Neural cell (in vitro differentiated cells): ENCODE results near the gene LETM1. TPM values are rescaled to one million over a fixed set of nuclear protein-coding genes. Genes with fewer than 3 reads are reported as not detected.

Source experiments
- H2AFZ ChIP-seq: fragments of 200-600, 300-800 bp; sonication (generic), shearing (Covaris generic); 2 replicates; pipeline ENCODE4 v1.6.0; 2014; ENCODE audit warnings: low read depth, mild to moderate bottlenecking, antibody characterized with exemption, low read length, moderate library complexity
- H3F3A ChIP-seq: fragments of 200-600 bp; shearing (Covaris generic); 2 replicates; pipeline ENCODE4 v1.6.1; 2016; ENCODE audit warnings: mild to moderate bottlenecking, moderate library complexity, mixed read lengths, antibody characterized with exemption, low read length; ENCODE audit not compliant: insufficient read depth, poor library complexity, severe bottlenecking
- H3K27ac ChIP-seq: fragments of 200-600, 300-800 bp; sonication (generic), shearing (Covaris generic); 2 replicates; pipeline ENCODE4 v1.5.1; 2014; ENCODE audit warnings: mild to moderate bottlenecking, low read length, moderate library complexity
- H3K27me3 ChIP-seq: fragments of 300-800, 200-600 bp; sonication (generic), shearing (Covaris generic); 2 replicates; pipeline ENCODE4 v1.6.0; 2014; ENCODE audit warnings: mild to moderate bottlenecking, low read depth, low read length, moderate library complexity; ENCODE audit not compliant: insufficient read depth
- H3K36me3 ChIP-seq: fragments of 300-800, 200-600 bp; sonication (generic), shearing (Covaris generic); 2 replicates; pipeline ENCODE4 v1.5.1; 2014; ENCODE audit warnings: mild to moderate bottlenecking, antibody characterized with exemption, low read length, moderate library complexity; ENCODE audit not compliant: insufficient read depth
- H3K4me2 ChIP-seq: fragments of 300-800, 200-600 bp; sonication (generic), shearing (Covaris generic); 2 replicates; pipeline ENCODE4 v1.6.0; 2014; ENCODE audit warnings: mild to moderate bottlenecking, low read length
- H3K4me3 ChIP-seq: fragments of 300-800, 200-600 bp; sonication (generic), shearing (Covaris generic); 2 replicates; pipeline ENCODE4 v1.5.1; 2014; ENCODE audit warnings: mild to moderate bottlenecking, low read length, moderate library complexity
- H3K79me2 ChIP-seq: fragments of 200-600 bp; shearing (Covaris generic); replicated peaks from 2 replicates; pipeline ENCODE4 v1.6.0; 2014; ENCODE audit warnings: mild to moderate bottlenecking, low read length, moderate library complexity; ENCODE audit not compliant: insufficient read depth
- H3K9ac ChIP-seq: fragments of 300-800, 200-600 bp; sonication (generic), shearing (Covaris generic); 2 replicates; pipeline ENCODE4 v1.6.1; 2016; ENCODE audit warnings: mild to moderate bottlenecking, low read length, mixed read lengths
- H3K9me2 ChIP-seq: fragments of 200-600 bp; shearing (Covaris generic); 2 replicates; pipeline ENCODE4 v1.6.1; 2016; ENCODE audit warnings: mild to moderate bottlenecking, low read length, mixed read lengths; ENCODE audit not compliant: insufficient read depth
- H3K9me3 ChIP-seq: fragments of 200-600, 300-800 bp; sonication (generic), shearing (Covaris generic); 2 replicates; pipeline ENCODE4 v1.6.1; 2016; ENCODE audit warnings: mild to moderate bottlenecking, mixed run types, low read length, moderate library complexity, mixed read lengths
- H4K20me1 ChIP-seq: fragments of 200-600 bp; shearing (Covaris generic); 2 replicates; pipeline ENCODE4 v1.6.1; 2016; ENCODE audit warnings: mild to moderate bottlenecking, mixed run types; ENCODE audit not compliant: insufficient read depth
- CTCF ChIP-seq: fragments of 450-650 bp; IDR thresholded peaks from 2 replicates; pipeline ENCODE4 v1.5.1; 2014; ENCODE audit warnings: antibody characterized with exemption, mild to moderate bottlenecking, moderate library complexity; ENCODE audit not compliant: poor library complexity, severe bottlenecking
- EP300 ChIP-seq: fragments of 450-650 bp; conservative IDR thresholded peaks from 2 replicates; pipeline ENCODE4 v1.6.1; 2014; ENCODE audit warnings: antibody characterized with exemption, mild to moderate bottlenecking, moderate library complexity; ENCODE audit not compliant: poor library complexity, severe bottlenecking
- EZH2 ChIP-seq: fragments of 200-600, 300-800 bp; shearing (Covaris generic), sonication (generic); IDR thresholded peaks from 2 replicates; pipeline ENCODE4 v1.6.1; 2014; ENCODE audit warnings: antibody characterized with exemption, low read length, borderline replicate concordance, mild to moderate bottlenecking; ENCODE audit not compliant: insufficient read depth, poor library complexity, severe bottlenecking
- MXI1 ChIP-seq: fragments of 450-650 bp; conservative IDR thresholded peaks from 2 replicates; pipeline ENCODE4 v1.6.1; 2014; ENCODE audit warnings: antibody characterized with exemption, mild to moderate bottlenecking; ENCODE audit not compliant: poor library complexity, severe bottlenecking
- POLR2AphosphoS5 ChIP-seq: IDR thresholded peaks from 2 replicates; pipeline ENCODE4 v1.6.1; 2012
- RAD21 ChIP-seq: fragments of 450-650 bp; conservative IDR thresholded peaks from 2 replicates; pipeline ENCODE4 v1.6.1; 2014; ENCODE audit warnings: antibody characterized with exemption, mild to moderate bottlenecking, moderate library complexity
- SMC3 ChIP-seq: fragments of 450-650 bp; conservative IDR thresholded peaks from 2 replicates; pipeline ENCODE4 v1.6.1; 2014; ENCODE audit warnings: antibody characterized with exemption, mild to moderate bottlenecking, moderate library complexity; ENCODE audit not compliant: poor library complexity
- TAF1 ChIP-seq: IDR thresholded peaks from 2 replicates; pipeline ENCODE4 v1.6.1; 2012; ENCODE audit warnings: low read depth
- polyA plus RNA-seq: library from polyadenylated mRNA; depleted of rRNA; stranded (reverse); fragments of >200 nt; gene quantifications from 2 replicates; pipeline ENCODE4 v1.2.3, GENCODE V29; 2014
- TF ChIP-seq, protein P1 (sequence below): IDR thresholded peaks from 2 replicates; pipeline ENCODE4 v1.6.1; 2012; ENCODE audit warnings: borderline replicate concordance

LETM1 gene
- polyA plus RNA-seq, 1 donor from 2014 or later = 38.9 TPM

DNA sequence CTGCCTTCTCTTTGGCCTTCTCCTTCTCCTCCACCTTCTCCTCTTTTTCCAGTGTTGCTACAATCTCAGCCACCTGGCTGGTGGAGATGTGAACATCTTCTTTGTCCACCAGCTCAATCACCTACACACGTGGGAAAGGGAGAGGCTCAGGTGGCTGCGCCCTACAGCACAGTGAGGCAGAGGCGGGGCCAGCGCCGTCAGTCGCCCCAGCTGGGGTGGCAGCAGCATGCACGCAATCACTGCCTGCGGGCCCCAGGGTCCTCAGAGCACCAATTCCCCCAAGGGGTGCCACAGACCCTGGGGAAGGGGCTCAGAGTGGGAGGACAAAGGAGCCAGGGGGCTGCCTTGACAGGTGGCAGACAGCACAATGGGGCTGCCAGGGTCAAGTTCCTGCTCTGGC, 41.5 kb downstream of the LETM1 start:
- Histone ChIP-seq H3F3A (no peaks in the 10 kb centered on the region), H3K9me2 (no peaks in the 10 kb centered on the region), H2AFZ (no peak overlapping the region), H3K4me2 (no peak overlapping the region), H3K36me3 (peaks cover 5% of the 10 kb centered on the region), H4K20me1 (no peaks in the 10 kb centered on the region), H3K27me3 (no peaks in the 10 kb centered on the region), H3K79me2 (no peaks in the 10 kb centered on the region), H3K4me3 (no peak overlapping the region), H3K9ac (no peak overlapping the region), H3K9me3 (no peaks in the 10 kb centered on the region), H3K27ac (no peak overlapping the region)
- TF ChIP-seq, protein P1, sequence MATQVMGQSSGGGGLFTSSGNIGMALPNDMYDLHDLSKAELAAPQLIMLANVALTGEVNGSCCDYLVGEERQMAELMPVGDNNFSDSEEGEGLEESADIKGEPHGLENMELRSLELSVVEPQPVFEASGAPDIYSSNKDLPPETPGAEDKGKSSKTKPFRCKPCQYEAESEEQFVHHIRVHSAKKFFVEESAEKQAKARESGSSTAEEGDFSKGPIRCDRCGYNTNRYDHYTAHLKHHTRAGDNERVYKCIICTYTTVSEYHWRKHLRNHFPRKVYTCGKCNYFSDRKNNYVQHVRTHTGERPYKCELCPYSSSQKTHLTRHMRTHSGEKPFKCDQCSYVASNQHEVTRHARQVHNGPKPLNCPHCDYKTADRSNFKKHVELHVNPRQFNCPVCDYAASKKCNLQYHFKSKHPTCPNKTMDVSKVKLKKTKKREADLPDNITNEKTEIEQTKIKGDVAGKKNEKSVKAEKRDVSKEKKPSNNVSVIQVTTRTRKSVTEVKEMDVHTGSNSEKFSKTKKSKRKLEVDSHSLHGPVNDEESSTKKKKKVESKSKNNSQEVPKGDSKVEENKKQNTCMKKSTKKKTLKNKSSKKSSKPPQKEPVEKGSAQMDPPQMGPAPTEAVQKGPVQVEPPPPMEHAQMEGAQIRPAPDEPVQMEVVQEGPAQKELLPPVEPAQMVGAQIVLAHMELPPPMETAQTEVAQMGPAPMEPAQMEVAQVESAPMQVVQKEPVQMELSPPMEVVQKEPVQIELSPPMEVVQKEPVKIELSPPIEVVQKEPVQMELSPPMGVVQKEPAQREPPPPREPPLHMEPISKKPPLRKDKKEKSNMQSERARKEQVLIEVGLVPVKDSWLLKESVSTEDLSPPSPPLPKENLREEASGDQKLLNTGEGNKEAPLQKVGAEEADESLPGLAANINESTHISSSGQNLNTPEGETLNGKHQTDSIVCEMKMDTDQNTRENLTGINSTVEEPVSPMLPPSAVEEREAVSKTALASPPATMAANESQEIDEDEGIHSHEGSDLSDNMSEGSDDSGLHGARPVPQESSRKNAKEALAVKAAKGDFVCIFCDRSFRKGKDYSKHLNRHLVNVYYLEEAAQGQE = no peak
- TF ChIP-seq EP300 = no peak
- TF ChIP-seq SMC3 = no peak
- TF ChIP-seq RAD21 = no peak
- TF ChIP-seq TAF1 = no peak
- no peak for TF ChIP-seq POLR2AphosphoS5
- TF ChIP-seq MXI1 = no peak
- no peak for TF ChIP-seq CTCF
- TF ChIP-seq EZH2 = no peak

DNA sequence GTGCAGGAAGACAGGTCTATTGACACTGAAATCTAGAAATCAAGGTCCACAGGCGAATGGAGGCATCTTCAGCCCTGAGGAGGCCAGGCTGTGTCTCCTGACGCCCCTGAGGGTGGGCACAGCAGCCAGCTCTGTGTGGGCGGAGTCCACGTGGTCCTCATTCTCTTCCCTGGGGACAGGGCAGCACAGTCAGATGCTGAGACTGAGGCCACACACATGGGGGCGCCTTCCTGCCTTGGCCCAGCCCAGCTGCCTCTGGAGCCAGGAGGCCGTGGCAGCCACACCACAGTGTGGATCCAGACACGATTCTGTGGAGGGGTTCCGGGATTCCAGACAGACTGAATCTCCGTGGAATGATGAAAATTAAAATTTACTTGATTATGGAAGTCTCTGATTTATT, 42.0 kb downstream of the LETM1 start:
- Histone ChIP-seq H3K4me2 (no peak overlapping the region), H4K20me1 (no peaks in the 10 kb centered on the region), H3F3A (no peaks in the 10 kb centered on the region), H3K9me2 (no peaks in the 10 kb centered on the region), H3K4me3 (no peak overlapping the region), H3K27me3 (no peaks in the 10 kb centered on the region), H3K79me2 (no peaks in the 10 kb centered on the region), H3K36me3 (peaks cover 5% of the 10 kb centered on the region), H2AFZ (no peak overlapping the region), H3K9ac (no peak overlapping the region), H3K27ac (no peak overlapping the region), H3K9me3 (no peaks in the 10 kb centered on the region)
- TF ChIP-seq SMC3 (no peak), EP300 (no peak)
- TF ChIP-seq, protein P1 = no peak
